ENCODE measurements around the gene HDHD5.

- TF ChIP-seq CTCF (IDR thresholded peaks at IDR 0.05) (no peak), POLR2A (IDR thresholded peaks at IDR 0.05) (no peak)
Observed at GRCh38 chr22:17158176-17158567, 905 bp downstream of the HDHD5 start.

Data from uterus (tissue), 2 donors.